ENCODE data around the gene TMEM11. TPM values are rescaled to one million over a fixed set of nuclear protein-coding genes. Genes with fewer than 3 reads are reported as not detected.

TMEM11 gene
- total RNA-seq, 1 donor from 2014 or later: 34.7 TPM

DNA sequence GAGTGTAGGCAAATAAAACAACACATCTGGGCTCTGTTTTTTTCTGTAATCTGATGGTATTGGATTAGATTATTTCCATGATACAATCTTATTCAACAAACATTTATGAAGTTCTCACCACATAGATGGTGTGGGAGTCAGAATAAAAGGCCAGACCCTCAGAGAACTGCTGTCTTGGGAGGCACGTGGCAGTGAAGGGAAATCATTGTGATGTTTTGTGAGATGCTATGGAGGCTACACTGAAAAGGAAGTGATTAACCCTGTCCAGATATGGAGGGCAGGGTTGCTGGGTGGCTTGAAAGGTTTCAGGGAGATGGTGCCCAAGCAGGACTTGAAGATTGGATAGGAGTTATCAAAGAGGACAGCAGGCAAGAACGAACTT is 51.6 kb downstream of the TMEM11 start:
- no peak overlapping the region for H3K27ac Mint-ChIP-seq
- no peak for DNase-seq
- no peak overlapping the region for H3K4me3 Mint-ChIP-seq
- intact Hi-C loops (cut with micrococcal nuclease): no loop called here
- H3K27me3 Mint-ChIP-seq: no peaks in the 10 kb centered on the region
- H3K36me3 Mint-ChIP-seq (ENCODE audit: low read depth): no peaks in the 10 kb centered on the region
- peaks cover 3% of the 10 kb centered on the region for H3K4me1 Mint-ChIP-seq
- H3K9me3 Mint-ChIP-seq: no peaks in the 10 kb centered on the region

DNA sequence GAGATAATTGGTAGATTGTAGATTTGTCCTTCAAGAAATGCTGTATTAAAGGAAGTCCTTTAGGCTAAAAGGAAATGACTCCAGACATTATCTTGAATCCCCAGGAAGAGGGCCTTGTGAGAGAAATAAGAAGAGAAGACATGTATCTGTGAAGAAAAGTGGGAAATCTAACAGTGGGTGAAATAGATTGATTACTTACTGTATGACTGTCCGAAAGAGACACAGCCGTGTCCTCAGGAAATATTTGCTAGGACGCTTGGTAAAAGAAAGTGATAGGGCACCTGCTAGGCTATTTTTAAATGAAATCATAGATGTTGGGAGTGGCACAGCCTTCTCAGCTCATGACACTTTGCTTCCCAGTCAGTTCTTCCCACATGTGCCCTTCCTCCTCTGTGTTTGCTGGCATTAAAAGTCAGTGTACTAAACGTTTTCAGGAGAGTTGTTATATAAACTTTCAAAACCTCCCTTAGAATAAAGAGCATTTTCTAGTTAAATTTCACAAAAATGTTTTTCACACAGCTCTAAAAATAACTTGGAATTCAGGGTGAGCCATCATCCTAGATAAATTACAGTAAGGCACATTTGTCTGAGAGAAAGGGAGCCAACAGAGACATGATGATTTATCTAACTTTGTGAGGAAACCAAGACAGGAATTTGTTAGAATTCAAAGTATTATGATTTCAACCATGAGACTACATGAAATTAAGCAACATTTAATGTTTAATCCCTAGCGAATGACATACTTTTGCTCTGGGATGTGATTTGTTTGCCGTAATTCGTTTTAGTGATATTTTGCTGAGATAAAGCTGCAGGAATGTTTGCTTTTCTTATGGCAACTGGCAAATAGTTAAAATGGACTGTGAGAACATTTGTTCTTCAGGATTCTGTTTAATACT is 52.2 kb downstream of the TMEM11 start:
- H3K4me1 Mint-ChIP-seq: peaks cover 3% of the 10 kb centered on the region
- no peak overlapping the region for H3K4me3 Mint-ChIP-seq
- H3K9me3 Mint-ChIP-seq: no peaks in the 10 kb centered on the region
- no peak overlapping the region for H3K27ac Mint-ChIP-seq
- H3K36me3 Mint-ChIP-seq (ENCODE audit: low read depth): no peaks in the 10 kb centered on the region
- H3K27me3 Mint-ChIP-seq: no peaks in the 10 kb centered on the region
- DNase-seq: no peak
- intact Hi-C loops (cut with micrococcal nuclease): no loop called here

DNA sequence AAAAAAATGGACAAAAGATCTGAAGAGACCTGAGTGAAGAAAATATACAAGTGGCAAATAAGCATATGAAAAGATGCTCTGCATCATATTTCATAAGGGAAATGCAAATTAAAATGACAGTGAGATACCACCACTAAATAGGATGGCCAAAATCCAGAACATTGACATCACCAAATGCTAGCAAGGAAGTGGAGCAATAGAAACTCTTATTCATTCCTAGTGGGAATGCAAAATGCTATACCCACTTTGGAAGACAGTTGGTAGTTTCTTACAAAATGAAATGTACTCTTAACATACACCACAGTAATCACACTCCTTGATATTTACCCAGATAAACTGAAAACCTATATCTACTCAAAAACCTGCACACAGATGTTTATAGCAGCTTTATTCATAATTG is 53.6 kb downstream of the TMEM11 start:
- Mint-ChIP-seq H3K36me3 (ENCODE audit: low read depth) (no peaks in the 10 kb centered on the region), H3K27me3 (no peaks in the 10 kb centered on the region), H3K4me3 (no peak overlapping the region), H3K4me1 (peaks cover 3% of the 10 kb centered on the region), H3K27ac (no peak overlapping the region), H3K9me3 (peaks cover 4% of the 10 kb centered on the region)
- DNase-seq: no peak
- intact Hi-C loops (cut with micrococcal nuclease): no loop called here

DNA sequence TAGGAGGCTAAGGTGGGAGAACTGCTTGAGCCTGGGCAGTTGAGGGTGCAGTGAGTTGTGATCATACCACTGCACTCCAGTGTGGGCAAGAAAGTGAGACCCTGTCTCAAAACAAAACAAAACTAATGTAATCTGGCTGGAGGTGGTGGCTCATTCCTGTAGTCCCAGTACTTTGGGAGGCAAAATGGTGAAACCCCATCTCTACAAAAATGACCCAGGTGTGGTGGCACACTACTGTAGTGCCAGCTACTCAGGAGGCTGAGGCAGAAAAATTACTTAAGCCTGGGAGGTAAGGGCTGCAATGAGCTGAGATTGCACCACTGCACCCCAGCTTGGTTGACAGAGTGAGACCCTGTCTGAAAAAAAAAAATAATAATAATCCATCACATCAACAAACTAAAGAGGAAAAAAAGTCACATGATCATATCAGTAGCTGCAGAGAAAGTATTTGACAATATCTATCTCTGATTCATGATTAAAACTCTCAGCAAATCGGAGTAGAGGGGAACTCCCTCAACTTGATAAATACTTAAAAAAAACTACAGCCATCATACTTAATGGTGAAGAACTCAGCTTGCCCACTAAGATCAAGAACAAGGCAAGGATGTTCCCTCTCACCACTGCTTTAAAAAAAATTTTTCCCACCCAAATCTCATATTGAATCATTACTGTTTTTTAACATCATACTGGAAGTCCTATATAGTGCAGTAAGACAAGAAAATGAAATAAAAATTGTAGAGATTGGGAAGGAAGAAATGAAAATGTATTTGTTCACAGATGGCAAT is 56.2 kb downstream of the TMEM11 start:
- no peak overlapping the region for H3K27ac Mint-ChIP-seq
- H3K4me3 Mint-ChIP-seq: no peak overlapping the region

DNA sequence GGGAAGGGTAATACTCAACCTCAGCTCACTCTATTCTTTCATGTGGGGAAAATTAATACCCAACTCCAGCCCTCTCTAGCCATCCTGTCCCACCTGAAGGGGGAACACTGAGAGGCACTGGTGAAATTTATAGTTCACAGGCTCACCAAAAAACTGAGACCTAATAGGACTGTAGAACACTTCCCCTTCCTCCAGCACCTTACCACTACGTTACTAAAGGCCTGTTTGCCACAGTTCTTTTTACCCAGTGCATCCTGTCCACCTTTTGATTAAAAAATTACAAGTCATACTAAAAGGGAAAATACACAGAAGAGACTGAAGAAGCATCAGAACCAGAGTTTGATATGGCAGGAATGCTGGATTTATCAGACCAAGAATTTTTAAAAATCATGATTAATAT is 61.2 kb downstream of the TMEM11 start:
- DNase-seq: no peak
- H3K4me3 Mint-ChIP-seq: no peak overlapping the region
- H3K36me3 Mint-ChIP-seq (ENCODE audit: low read depth): peaks cover 23% of the 10 kb centered on the region
- intact Hi-C loops (cut with micrococcal nuclease): no loop called here
- H3K27me3 Mint-ChIP-seq: no peaks in the 10 kb centered on the region
- H3K9me3 Mint-ChIP-seq: peaks cover 28% of the 10 kb centered on the region
- H3K4me1 Mint-ChIP-seq: peaks cover 4% of the 10 kb centered on the region
- H3K27ac Mint-ChIP-seq: no peak overlapping the region

More for the DNA sequence above, 56.2 kb downstream of the TMEM11 start:
- Mint-ChIP-seq H3K36me3 (ENCODE audit: low read depth) (peaks cover 11% of the 10 kb centered on the region), H3K4me1 (peaks cover 3% of the 10 kb centered on the region), H3K9me3 (peaks cover 22% of the 10 kb centered on the region), H3K27me3 (no peaks in the 10 kb centered on the region)
- intact Hi-C loops (cut with micrococcal nuclease): no loop called here
- DNase-seq: no peak

DNA sequence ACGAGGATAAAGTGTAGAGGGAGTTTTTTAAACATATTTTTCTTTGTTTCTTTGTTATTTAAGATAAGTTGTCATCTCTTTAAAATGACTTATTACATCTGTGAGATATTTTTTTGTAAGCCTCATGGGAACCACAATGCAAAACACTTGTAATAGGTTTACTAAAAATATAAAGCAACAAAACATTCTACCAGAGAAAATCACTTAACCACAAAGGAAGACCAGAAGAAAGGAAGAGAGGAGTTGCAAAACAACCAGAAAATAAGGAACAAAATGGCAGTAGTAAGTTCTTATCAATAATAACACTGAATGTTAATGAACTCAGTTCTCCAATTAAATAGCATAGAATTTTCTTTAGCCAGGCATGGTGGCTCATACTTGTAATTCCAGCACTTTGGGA is 64.3 kb downstream of the TMEM11 start:
- H3K36me3 Mint-ChIP-seq (ENCODE audit: low read depth): peaks cover 37% of the 10 kb centered on the region

More for the DNA sequence above, 64.3 kb downstream of the TMEM11 start:
- DNase-seq: no peak
- H3K9me3 Mint-ChIP-seq: peaks cover 17% of the 10 kb centered on the region
- H3K4me3 Mint-ChIP-seq: no peak overlapping the region
- peaks cover 4% of the 10 kb centered on the region for H3K4me1 Mint-ChIP-seq
- intact Hi-C loops (cut with micrococcal nuclease): no loop called here
- no peak overlapping the region for H3K27ac Mint-ChIP-seq
- no peaks in the 10 kb centered on the region for H3K27me3 Mint-ChIP-seq

Other genes with a start within 250 kb of the TMEM11 start
- 144 and 152 TPM in 2 replicates for gene USP22, start 171.2 kb downstream of the TMEM11 start, total RNA-seq
- 19.4 and 22.8 TPM in 2 replicates for gene DHRS7B, start 87.2 kb downstream of the TMEM11 start, total RNA-seq
- 1.1 TPM in 2 replicates for gene NATD1, start 39.2 kb upstream of the TMEM11 start, total RNA-seq
- 159 and 166 TPM in 2 replicates for gene MAP2K3, start 70.5 kb upstream of the TMEM11 start, total RNA-seq
- not detected in 2 replicates for gene KCNJ12, start 162.2 kb upstream of the TMEM11 start, total RNA-seq

Data from activated CD4-positive, alpha-beta T cell treated with anti-CD3 and anti-CD28 coated beads, Interleukin-2, amount 10 ng/mL, durations not matched to agents 24 days and 14 days (primary cell).